Measurements from ENCODE around the gene DCTN4.

The DCTN4 gene

GRCh38 chr5:150692276-150692675 lies 66.5 kb downstream of the DCTN4 start:
- Histone ChIP-seq H3K4me1 (ENCODE audit: control insufficient read depth, insufficient read depth, low read length, unreplicated experiment) (peaks cover 13% of the 10 kb centered on the region), H3K27ac (ENCODE audit: low read depth, low read length) (no peak overlapping the region), H3K27me3 (ENCODE audit: insufficient read depth, low read length) (no peaks in the 10 kb centered on the region), H3K4me3 (ENCODE audit: low read depth, low read length) (no peak overlapping the region), H2AFZ (ENCODE audit: low read length, unreplicated experiment) (no peak overlapping the region), H3K79me2 (ENCODE audit: control insufficient read depth, insufficient read depth, low read length, unreplicated experiment) (no peaks in the 10 kb centered on the region), H3K36me3 (ENCODE audit: insufficient read depth, low read length) (peaks cover 48% of the 10 kb centered on the region)

DNA sequence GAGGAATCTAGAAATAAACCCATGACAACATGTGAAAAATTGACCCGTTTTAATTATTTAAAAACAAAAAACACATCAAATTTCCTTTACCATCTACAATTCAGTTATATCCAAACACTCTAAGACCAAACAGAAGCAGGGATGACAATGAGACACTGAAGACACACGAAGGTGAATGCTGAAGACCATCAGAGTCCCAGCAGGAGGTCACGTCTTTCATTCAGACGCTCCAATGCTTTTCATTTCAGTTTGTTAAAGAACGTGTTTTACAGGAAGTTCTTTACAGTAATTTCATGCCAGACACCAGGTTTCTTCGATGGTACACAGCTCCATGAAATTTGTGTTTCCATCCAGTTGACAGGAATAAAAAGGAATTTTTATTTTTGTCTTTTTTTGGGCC lies 68.1 kb downstream of the DCTN4 start:
- no peaks in the 10 kb centered on the region for H3K79me2 ChIP-seq (ENCODE audit: control insufficient read depth, insufficient read depth, low read length, unreplicated experiment)
- peaks cover 13% of the 10 kb centered on the region for H3K4me1 ChIP-seq (ENCODE audit: control insufficient read depth, insufficient read depth, low read length, unreplicated experiment)
- no peak overlapping the region for H2AFZ ChIP-seq (ENCODE audit: low read length, unreplicated experiment)
- H3K4me3 ChIP-seq (ENCODE audit: low read depth, low read length), result no peak overlapping the region
- H3K36me3 ChIP-seq (ENCODE audit: insufficient read depth, low read length), result peaks cover 37% of the 10 kb centered on the region
- no peak overlapping the region for H3K27ac ChIP-seq (ENCODE audit: low read depth, low read length)
- H3K27me3 ChIP-seq (ENCODE audit: insufficient read depth, low read length), result no peaks in the 10 kb centered on the region

- peaks cover 23% of the 10 kb centered on the region; the same call in 1 of the 2 replicates for H3K36me3 ChIP-seq (ENCODE audit: insufficient read depth, low read length)
- H3K79me2 ChIP-seq (ENCODE audit: control insufficient read depth, insufficient read depth, low read length, unreplicated experiment), result no peaks in the 10 kb centered on the region
- no peak overlapping the region for H2AFZ ChIP-seq (ENCODE audit: low read length, unreplicated experiment)
- no peaks in the 10 kb centered on the region for H3K27me3 ChIP-seq (ENCODE audit: insufficient read depth, low read length)
- no peaks in the 10 kb centered on the region for H3K4me1 ChIP-seq (ENCODE audit: control insufficient read depth, insufficient read depth, low read length, unreplicated experiment)
- H3K4me3 ChIP-seq (ENCODE audit: low read depth, low read length), result no peak overlapping the region
- H3K27ac ChIP-seq (ENCODE audit: low read depth, low read length), result no peak overlapping the region
Observed at GRCh38 chr5:150689120-150689519, 69.7 kb downstream of the DCTN4 start.

DNA sequence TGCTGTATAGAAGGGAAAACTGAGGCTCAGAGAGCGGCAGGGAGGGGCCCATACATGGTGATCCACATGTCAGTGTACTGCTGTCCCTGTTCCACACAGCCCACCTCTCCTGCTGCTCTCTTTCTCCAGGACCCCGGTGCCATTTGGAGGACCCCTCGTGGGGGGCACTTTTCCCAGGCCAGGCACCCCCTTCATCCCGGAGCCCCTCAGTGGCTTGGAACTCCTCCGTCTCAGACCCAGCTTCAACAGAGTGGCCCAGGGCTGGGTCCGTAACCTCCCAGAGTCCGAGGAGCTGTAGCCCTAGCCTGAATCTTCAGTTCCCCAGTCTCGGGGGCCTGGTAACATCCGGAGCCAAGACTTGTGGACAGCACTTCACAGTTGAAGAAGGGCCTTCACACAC lies 82.2 kb downstream of the DCTN4 start:
- Histone ChIP-seq H3K4me3 (ENCODE audit: low read depth, low read length) (no peak overlapping the region), H3K4me1 (ENCODE audit: control insufficient read depth, insufficient read depth, low read length, unreplicated experiment) (peaks cover 17% of the 10 kb centered on the region), H3K27me3 (ENCODE audit: insufficient read depth, low read length) (peaks cover 5% of the 10 kb centered on the region; the same call in 1 of the 2 replicates), H3K27ac (ENCODE audit: low read depth, low read length) (no peak overlapping the region), H3K79me2 (ENCODE audit: control insufficient read depth, insufficient read depth, low read length, unreplicated experiment) (no peaks in the 10 kb centered on the region), H2AFZ (ENCODE audit: low read length, unreplicated experiment) (no peak overlapping the region), H3K36me3 (ENCODE audit: insufficient read depth, low read length) (no peaks in the 10 kb centered on the region)

- Histone ChIP-seq H3K4me1 (ENCODE audit: control insufficient read depth, insufficient read depth, low read length, unreplicated experiment) (peaks cover 17% of the 10 kb centered on the region), H3K27me3 (ENCODE audit: insufficient read depth, low read length) (peaks cover 12% of the 10 kb centered on the region; the same call in 1 of the 2 replicates), H3K36me3 (ENCODE audit: insufficient read depth, low read length) (no peaks in the 10 kb centered on the region), H3K27ac (ENCODE audit: low read depth, low read length) (no peak overlapping the region), H3K79me2 (ENCODE audit: control insufficient read depth, insufficient read depth, low read length, unreplicated experiment) (no peaks in the 10 kb centered on the region), H2AFZ (ENCODE audit: low read length, unreplicated experiment) (no peak overlapping the region), H3K4me3 (ENCODE audit: low read depth, low read length) (no peak overlapping the region)
Observed at GRCh38 chr5:150675069-150675468, 83.7 kb downstream of the DCTN4 start.

GRCh38 chr5:150674341-150674821 lies 84.4 kb downstream of the DCTN4 start:
- no peak overlapping the region for H3K27ac ChIP-seq (ENCODE audit: low read depth, low read length)

DNA sequence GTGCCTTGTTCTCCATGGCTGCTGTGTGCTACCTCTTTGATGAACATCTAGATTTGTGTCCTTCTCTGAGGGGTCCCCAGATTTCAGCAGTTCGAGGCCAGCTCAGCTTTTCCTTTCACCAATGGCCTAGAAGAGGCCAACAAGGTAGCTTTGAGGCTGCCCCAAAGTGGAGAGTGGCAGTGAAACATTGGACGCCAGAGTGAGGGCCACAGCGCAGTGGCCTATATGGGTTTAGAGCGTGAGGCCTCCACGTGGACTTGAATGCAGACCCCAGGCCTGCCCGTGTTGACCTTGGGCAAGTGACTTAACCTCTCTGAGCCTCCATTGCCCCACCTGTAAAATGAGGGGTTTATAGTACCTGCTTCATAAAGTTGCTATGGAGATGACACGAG lies 85.9 kb downstream of the DCTN4 start:
- Histone ChIP-seq H3K4me1 (ENCODE audit: control insufficient read depth, insufficient read depth, low read length, unreplicated experiment) (peaks cover 17% of the 10 kb centered on the region), H3K4me3 (ENCODE audit: low read depth, low read length) (peak overlapping the region; percentile 77), H3K27me3 (ENCODE audit: insufficient read depth, low read length) (peaks cover 12% of the 10 kb centered on the region; the same call in 1 of the 2 replicates), H3K36me3 (ENCODE audit: insufficient read depth, low read length) (no peaks in the 10 kb centered on the region), H3K27ac (ENCODE audit: low read depth, low read length) (no peak overlapping the region), H3K79me2 (ENCODE audit: control insufficient read depth, insufficient read depth, low read length, unreplicated experiment) (no peaks in the 10 kb centered on the region), H2AFZ (ENCODE audit: low read length, unreplicated experiment) (peak overlapping the region; percentile 91)

More at GRCh38 chr5:150674341-150674821, 84.4 kb downstream of the DCTN4 start:
- H3K27me3 ChIP-seq (ENCODE audit: insufficient read depth, low read length), result peaks cover 12% of the 10 kb centered on the region; the same call in 1 of the 2 replicates
- H3K4me3 ChIP-seq (ENCODE audit: low read depth, low read length), result no peak overlapping the region
- no peak overlapping the region for H2AFZ ChIP-seq (ENCODE audit: low read length, unreplicated experiment)
- no peaks in the 10 kb centered on the region for H3K36me3 ChIP-seq (ENCODE audit: insufficient read depth, low read length)
- H3K79me2 ChIP-seq (ENCODE audit: control insufficient read depth, insufficient read depth, low read length, unreplicated experiment), result no peaks in the 10 kb centered on the region
- peaks cover 17% of the 10 kb centered on the region for H3K4me1 ChIP-seq (ENCODE audit: control insufficient read depth, insufficient read depth, low read length, unreplicated experiment)

GRCh38 chr5:150672237-150672883 lies 86.5 kb downstream of the DCTN4 start:
- H3K36me3 ChIP-seq (ENCODE audit: insufficient read depth, low read length), result no peaks in the 10 kb centered on the region
- no peak overlapping the region for H3K27ac ChIP-seq (ENCODE audit: low read depth, low read length)
- peaks cover 12% of the 10 kb centered on the region; the same call in 1 of the 2 replicates for H3K27me3 ChIP-seq (ENCODE audit: insufficient read depth, low read length)
- peak overlapping the region; percentile 77 for H3K4me3 ChIP-seq (ENCODE audit: low read depth, low read length)
- H3K4me1 ChIP-seq (ENCODE audit: control insufficient read depth, insufficient read depth, low read length, unreplicated experiment), result peaks cover 17% of the 10 kb centered on the region
- no peaks in the 10 kb centered on the region for H3K79me2 ChIP-seq (ENCODE audit: control insufficient read depth, insufficient read depth, low read length, unreplicated experiment)
- H2AFZ ChIP-seq (ENCODE audit: low read length, unreplicated experiment), result peak overlapping the region; percentile 91

DNA sequence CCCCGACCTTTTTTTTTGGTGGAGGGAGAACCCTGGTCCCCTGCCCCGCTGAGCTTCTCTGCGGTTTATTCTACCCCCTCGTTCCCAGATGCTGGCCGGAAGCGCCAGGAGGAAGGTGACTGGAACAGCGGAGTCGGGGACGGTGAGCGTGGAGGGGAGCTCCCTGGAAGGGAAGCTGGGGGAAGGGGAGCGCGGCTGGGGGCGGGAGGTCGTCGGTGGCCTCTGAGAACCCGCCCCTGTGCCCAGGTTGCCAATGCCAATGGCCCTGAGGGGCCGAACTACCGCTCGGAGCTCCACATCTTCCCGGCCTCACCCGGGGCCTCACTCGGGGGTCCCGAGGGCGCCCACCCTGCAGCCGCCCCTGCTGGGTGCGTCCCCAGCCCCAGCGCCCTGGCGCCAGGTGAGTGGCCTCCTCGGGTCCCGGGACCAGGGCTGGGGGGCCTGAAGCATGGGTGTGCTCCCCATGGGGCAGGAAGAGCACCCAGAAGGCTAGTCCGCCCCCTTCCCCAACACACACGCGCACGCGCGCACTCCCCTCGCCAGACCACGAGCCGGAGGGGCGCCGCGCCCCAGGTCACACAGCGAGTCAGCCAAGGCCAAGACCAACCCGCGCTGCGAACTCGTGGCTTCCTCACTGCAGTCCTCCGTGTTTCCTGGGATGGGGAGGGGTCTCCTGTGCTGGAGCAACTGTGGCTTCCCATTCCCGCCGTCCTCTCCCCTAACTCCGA lies 87.1 kb downstream of the DCTN4 start:
- Histone ChIP-seq H3K4me3 (ENCODE audit: low read depth, low read length) (peak overlapping the region; percentile 77), H3K27ac (ENCODE audit: low read depth, low read length) (no peak overlapping the region), H3K36me3 (ENCODE audit: insufficient read depth, low read length) (no peaks in the 10 kb centered on the region), H3K4me1 (ENCODE audit: control insufficient read depth, insufficient read depth, low read length, unreplicated experiment) (peaks cover 17% of the 10 kb centered on the region), H3K27me3 (ENCODE audit: insufficient read depth, low read length) (peaks cover 12% of the 10 kb centered on the region; the same call in 1 of the 2 replicates), H3K79me2 (ENCODE audit: control insufficient read depth, insufficient read depth, low read length, unreplicated experiment) (no peaks in the 10 kb centered on the region), H2AFZ (ENCODE audit: low read length, unreplicated experiment) (peak overlapping the region; percentile 45)

GRCh38 chr5:150670948-150671310 lies 87.9 kb downstream of the DCTN4 start:
- peaks cover 12% of the 10 kb centered on the region; the same call in 1 of the 2 replicates for H3K27me3 ChIP-seq (ENCODE audit: insufficient read depth, low read length)
- peaks cover 17% of the 10 kb centered on the region for H3K4me1 ChIP-seq (ENCODE audit: control insufficient read depth, insufficient read depth, low read length, unreplicated experiment)
- no peak overlapping the region for H2AFZ ChIP-seq (ENCODE audit: low read length, unreplicated experiment)
- H3K36me3 ChIP-seq (ENCODE audit: insufficient read depth, low read length), result no peaks in the 10 kb centered on the region
- no peak overlapping the region for H3K27ac ChIP-seq (ENCODE audit: low read depth, low read length)
- no peaks in the 10 kb centered on the region for H3K79me2 ChIP-seq (ENCODE audit: control insufficient read depth, insufficient read depth, low read length, unreplicated experiment)
- no peak overlapping the region for H3K4me3 ChIP-seq (ENCODE audit: low read depth, low read length)

Data from ACC112 (cell line).